ENCODE results near the gene TNRC6C. TPM values are rescaled to one million over a fixed set of nuclear protein-coding genes. Genes with fewer than 3 reads are reported as not detected.
A peak's percentile ranks its signal among the peaks of the same experiment; 100 is the strongest.
"Not testable (repeated sequence)": the region's sequence is repeated elsewhere in the genome, so short reads cannot be mapped to it uniquely, and the experiment has no call there.

Gene TNRC6C
- total and polyA plus RNA-seq, 2 of the 13 experiments (the other 11 are each of a cell fraction or from before 2014, with no cell fraction given): 0.66 to 4.9 TPM

DNA sequence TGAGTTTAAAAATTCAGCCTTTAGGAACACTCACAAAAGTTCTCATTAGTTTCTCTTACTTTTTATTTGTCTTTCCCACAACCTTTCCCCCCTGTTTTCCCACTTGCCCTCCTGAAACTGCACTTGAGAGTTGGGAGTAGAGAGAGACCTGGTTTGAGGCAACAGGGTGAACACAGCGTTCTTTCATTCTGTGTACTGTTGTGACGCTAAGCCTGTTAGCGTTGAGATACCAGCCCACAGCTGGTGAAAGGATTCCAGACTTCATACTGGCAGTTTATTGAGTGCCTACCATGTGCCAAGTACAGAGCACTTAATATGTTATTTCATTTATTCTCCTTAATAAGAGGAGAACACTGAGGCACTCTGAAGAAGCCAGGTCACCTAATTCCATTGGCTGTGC, 10.3 kb downstream of the TNRC6C start:
- H3K36me3 ChIP-seq (replicated peaks in 1 of 2; ENCODE audit: control insufficient read depth in 1 of 2, insufficient read depth in 2 of 2, low read length in 2 of 2): no peaks in the 10 kb centered on the region
- BruUV-seq (replicated peaks): no TSS peak
- no peak for FAIRE-seq
- ChIA-PET CTCF (ENCODE audit: low intra/inter-chr PET ratio, low total read pairs) (no interaction called here), POLR2A (interaction anchor here (0.8 kb wide), 1 partner anchor 10 kb away, joined by 5 read pairs; the partner anchor contains the start of gene TNRC6C)
- H3K9me3 ChIP-seq (ENCODE audit: low read length): no peaks in the 10 kb centered on the region
- no peak overlapping the region for H3K27ac ChIP-seq (ENCODE audit: extremely low read length, insufficient read depth, low read length)
- no peak overlapping the region for H3K4me2 ChIP-seq (ENCODE audit: low read depth, low read length)
- H2AFZ ChIP-seq (ENCODE audit: low read length): no peak overlapping the region
- WGBS (ENCODE audit: low lambda C conversion rate): 88% methylated on average over 3 of the region's 3 CpGs
- no peaks in the 10 kb centered on the region for H3K27me3 ChIP-seq (ENCODE audit: control insufficient read depth in 1 of 2, insufficient read depth in 2 of 2, low read length in 2 of 2)
- intact Hi-C loops (cut with micrococcal nuclease; ENCODE audit: unreplicated experiment): no loop called here
- H3K9ac ChIP-seq (ENCODE audit: insufficient read depth, low read depth, low read length): no peak overlapping the region
- no peak for ATAC-seq
- no peaks in the 10 kb centered on the region for H4K20me1 ChIP-seq (ENCODE audit: insufficient read depth, low read length)
- no peaks in the 10 kb centered on the region for H3K4me1 ChIP-seq (ENCODE audit: insufficient read depth, low read length)
- no peak for DNase-seq (ENCODE audit: low spot score)
- in situ Hi-C loops (cut with HindIII; ENCODE audit: extremely low pct_ligation_motif_present, low pct_unique_long_range_greater_than_20kb): no loop called here
- no peak for TF ChIP-seq YEATS2 (CRISPR knock-in tag; IDR thresholded peaks at IDR 0.05; ENCODE audit: borderline replicate concordance)
- H3K79me2 ChIP-seq (ENCODE audit: insufficient read depth, low read length): peaks cover 41% of the 10 kb centered on the region
- H3K4me3 ChIP-seq (replicated peaks in 1 of 3; ENCODE audit: insufficient read depth in 1 of 3, low read depth in 2 of 3, low read length in 3 of 3): no peak overlapping the region

GRCh38 chr17:77972271-77972670, 13.8 kb downstream of the TNRC6C start:
- whole genome bisulfite sequencing (ENCODE audit: low lambda C conversion rate): 95% methylated on average over 3 of the region's 3 CpGs
- CTCF ChIA-PET (ENCODE audit: low intra/inter-chr PET ratio, low total read pairs): not testable (repeated sequence)
- POLR2A ChIA-PET: interaction anchor here (2.4 kb wide), 1 partner anchor 14 kb away, joined by 16 read pairs; the partner anchor contains the start of gene TNRC6C

More at GRCh38 chr17:77972271-77972670, 13.8 kb downstream of the TNRC6C start:
- BruUV-seq (replicated peaks); H3K4me1 ChIP-seq (ENCODE audit: insufficient read depth, low read length); FAIRE-seq; intact Hi-C loops (cut with micrococcal nuclease; ENCODE audit: unreplicated experiment); ATAC-seq; H3K9ac ChIP-seq (ENCODE audit: insufficient read depth, low read depth, low read length); H3K27me3 ChIP-seq (ENCODE audit: control insufficient read depth in 1 of 2, insufficient read depth in 2 of 2, low read length in 2 of 2); in situ Hi-C loops (cut with HindIII; ENCODE audit: extremely low pct_ligation_motif_present, low pct_unique_long_range_greater_than_20kb); H3K4me2 ChIP-seq (ENCODE audit: low read depth, low read length); H4K20me1 ChIP-seq (ENCODE audit: insufficient read depth, low read length); H3K4me3 ChIP-seq (replicated peaks in 1 of 3; ENCODE audit: insufficient read depth in 1 of 3, low read depth in 2 of 3, low read length in 3 of 3); H3K9me3 ChIP-seq (ENCODE audit: low read length); H2AFZ ChIP-seq (ENCODE audit: low read length); DNase-seq (ENCODE audit: low spot score); H3K27ac ChIP-seq (ENCODE audit: extremely low read length, insufficient read depth, low read length); H3K36me3 ChIP-seq (replicated peaks in 1 of 2; ENCODE audit: control insufficient read depth in 1 of 2, insufficient read depth in 2 of 2, low read length in 2 of 2): not testable (repeated sequence)
- H3K79me2 ChIP-seq (ENCODE audit: insufficient read depth, low read length): peaks cover 20% of the 10 kb centered on the region
- TF ChIP-seq, protein P1, sequence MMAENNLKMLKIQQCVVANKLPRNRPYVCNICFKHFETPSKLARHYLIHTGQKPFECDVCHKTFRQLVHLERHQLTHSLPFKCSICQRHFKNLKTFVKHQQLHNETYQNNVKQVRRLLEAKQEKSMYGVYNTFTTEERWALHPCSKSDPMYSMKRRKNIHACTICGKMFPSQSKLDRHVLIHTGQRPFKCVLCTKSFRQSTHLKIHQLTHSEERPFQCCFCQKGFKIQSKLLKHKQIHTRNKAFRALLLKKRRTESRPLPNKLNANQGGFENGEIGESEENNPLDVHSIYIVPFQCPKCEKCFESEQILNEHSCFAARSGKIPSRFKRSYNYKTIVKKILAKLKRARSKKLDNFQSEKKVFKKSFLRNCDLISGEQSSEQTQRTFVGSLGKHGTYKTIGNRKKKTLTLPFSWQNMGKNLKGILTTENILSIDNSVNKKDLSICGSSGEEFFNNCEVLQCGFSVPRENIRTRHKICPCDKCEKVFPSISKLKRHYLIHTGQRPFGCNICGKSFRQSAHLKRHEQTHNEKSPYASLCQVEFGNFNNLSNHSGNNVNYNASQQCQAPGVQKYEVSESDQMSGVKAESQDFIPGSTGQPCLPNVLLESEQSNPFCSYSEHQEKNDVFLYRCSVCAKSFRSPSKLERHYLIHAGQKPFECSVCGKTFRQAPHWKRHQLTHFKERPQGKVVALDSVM (CRISPR knock-in tag; IDR thresholded peaks at IDR 0.05): peak; percentile 46; the same call in 1 of the 2 replicates
